Metanephros (tissue), 2 donors: ENCODE measurements around the gene KCNMB4. TPM values are rescaled to one million over a fixed set of nuclear protein-coding genes. Genes with fewer than 3 reads are reported as not detected.

ENCODE experiments used
- small RNA-seq: library from RNA; depleted of rRNA; stranded (forward); fragments of <200 nt; gene quantifications from one replicate; pipeline ENCODE3, GENCODE V24; 2014; ENCODE audit warnings: low replicate concordance
- total RNA-seq: library from RNA; depleted of rRNA; stranded (reverse); fragments of >200 nt; gene quantifications from one replicate; pipeline ENCODE4 v1.2.3, GENCODE V29; 2014

Gene KCNMB4
- 8.9 TPM for total RNA-seq

GRCh38 chr12:70365648-70366518 lies at the start of gene KCNMB4:
TSS of gene KCNMB4 (plus strand) at chr12:70366290. CDS start at chr12:70366735, 445 bp downstream.

Small RNA genes within 50 kb of the gene (small RNA-seq; reads per million reads assigned to genes)
- gene RNU4-65P, result not detected

Other genes starting within 250 kb of the KCNMB4 start
- 205 TPM for gene CNOT2, start 122.9 kb upstream of the KCNMB4 start, total RNA-seq